ENCODE results near the gene TMEM135.
A peak's percentile ranks its signal among the peaks of the same experiment; 100 is the strongest.
"Not testable (repeated sequence)": the region's sequence is repeated elsewhere in the genome, so short reads cannot be mapped to it uniquely, and the experiment has no call there.

Gene TMEM135

DNA sequence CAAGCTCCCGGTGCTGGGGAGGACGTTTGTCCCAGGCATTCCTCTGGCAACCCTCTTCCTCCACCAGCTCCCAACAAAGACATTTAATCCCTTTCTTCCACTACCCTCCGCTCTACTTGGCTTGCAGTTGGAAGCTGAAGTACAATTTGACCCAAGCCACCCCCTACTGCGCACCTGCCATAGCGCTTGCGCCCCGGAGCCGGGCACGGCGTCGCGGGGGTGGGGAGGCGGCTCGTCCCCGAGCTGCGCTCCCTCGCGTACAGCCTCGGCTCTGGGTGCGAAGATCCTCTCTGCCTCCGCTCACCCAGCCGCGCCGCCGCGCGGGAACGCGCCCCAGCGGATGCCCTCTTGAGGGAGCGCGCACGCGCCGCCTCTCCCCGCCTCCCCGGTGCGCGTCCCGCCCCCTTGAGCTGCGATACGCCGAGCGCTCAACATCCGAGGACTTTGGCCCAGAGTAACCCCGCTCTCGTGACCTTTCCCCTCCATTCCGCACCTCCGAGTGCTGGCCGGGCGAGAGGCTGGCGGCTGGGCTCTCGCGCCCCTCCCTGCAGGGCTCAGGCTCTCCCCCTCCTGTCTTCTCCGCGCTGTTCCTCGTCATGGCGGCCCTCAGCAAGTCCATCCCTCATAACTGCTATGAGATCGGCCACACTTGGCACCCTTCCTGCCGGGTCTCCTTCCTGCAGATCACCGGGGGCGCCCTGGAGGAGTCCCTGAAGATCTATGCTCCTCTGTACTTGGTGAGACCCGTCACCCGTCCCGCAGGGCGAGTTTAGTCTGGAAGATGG is at the start of gene TMEM135:
Gene TMEM135, plus strand, starts transcription at position 485 of the 785 bp plus-strand sequence. Its CDS starts 112 bp downstream, at position 597.
- DNase-seq (ENCODE audit: low spot score) = peak; percentile 93

DNA sequence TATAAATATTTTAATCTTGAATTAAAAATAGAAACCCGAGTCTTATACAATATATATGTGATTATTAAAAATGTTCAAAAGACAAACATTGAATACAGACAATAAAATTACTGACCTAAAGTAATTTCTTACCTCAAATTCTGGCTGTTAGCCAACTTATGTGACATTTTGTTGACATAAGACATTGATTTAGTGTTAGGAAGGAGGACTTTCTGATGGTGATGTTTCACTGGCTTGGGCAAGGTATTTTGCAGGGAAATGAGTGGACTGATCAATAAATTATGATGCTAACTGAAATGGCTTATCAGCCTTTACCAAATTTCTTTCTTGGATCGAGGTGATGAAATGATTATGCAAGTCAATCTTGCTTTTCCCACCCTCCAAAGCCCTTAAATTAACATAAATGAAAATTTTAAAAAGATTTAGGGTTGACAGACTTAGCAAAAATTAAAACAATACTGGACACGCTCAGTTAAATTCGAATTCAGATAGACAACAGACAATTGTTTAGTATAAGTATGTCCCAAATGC is 49.3 kb upstream of the TMEM135 start:
- DNase-seq (ENCODE audit: low spot score) = no peak

DNA sequence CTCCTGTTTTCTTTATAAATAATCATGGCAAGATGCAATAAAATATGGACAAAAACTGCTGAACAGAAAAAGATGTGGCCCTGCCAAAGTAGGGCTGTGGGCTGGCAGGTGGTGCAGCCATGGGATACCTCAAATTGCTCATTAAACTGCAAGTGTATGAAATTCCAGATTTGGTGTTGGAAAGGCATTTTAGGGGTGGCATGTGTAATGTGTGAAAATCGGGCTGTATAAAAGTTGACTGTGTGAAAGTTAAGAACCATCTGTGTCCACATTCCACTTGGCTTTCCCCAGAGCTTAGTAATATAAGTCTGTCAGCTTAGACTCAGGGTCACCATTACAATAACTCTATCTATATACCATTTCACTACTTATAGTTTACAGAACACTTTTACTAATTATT is 47.7 kb upstream of the TMEM135 start:
- DNase-seq (ENCODE audit: low spot score) = no peak

DNA sequence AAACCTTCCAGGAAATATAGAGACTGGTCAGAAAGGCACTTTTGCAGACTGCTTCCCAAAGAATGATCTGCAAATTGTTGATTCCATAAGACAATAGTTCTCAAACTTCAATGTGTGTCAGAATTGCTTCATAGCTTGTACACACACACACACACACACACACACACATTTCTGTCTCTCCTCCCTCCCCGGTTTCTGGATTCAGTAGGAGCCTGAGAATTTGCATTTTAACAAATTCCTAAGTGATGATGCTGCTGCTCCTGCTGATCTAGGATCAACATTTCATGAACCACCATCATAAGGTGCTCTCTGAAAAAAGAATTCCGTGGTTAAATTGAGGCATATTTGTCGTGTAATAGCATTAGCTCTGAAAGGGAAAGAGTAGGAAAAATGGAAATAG is 47.2 kb upstream of the TMEM135 start:
- DNase-seq (ENCODE audit: low spot score) = no peak

DNA sequence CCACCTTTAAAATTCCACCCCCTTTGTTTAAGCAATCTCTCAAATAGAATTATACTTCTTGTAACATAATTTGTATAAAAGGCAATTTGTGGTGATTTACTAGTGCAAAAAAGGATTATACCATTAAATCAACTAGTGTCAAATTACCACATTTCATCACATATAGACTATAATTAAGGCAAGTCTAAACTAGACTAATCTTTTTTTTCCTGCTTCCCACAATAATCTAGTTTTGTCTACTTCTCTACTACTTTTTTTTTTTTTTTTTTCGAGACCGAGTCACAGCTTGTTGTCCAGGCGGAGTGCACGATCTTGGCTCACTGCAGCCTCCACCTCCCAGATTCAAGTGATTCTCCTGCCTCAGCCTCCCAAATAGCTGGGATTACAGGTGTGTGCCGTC is 46.4 kb upstream of the TMEM135 start:
- DNase-seq (ENCODE audit: low spot score) = no peak

DNA sequence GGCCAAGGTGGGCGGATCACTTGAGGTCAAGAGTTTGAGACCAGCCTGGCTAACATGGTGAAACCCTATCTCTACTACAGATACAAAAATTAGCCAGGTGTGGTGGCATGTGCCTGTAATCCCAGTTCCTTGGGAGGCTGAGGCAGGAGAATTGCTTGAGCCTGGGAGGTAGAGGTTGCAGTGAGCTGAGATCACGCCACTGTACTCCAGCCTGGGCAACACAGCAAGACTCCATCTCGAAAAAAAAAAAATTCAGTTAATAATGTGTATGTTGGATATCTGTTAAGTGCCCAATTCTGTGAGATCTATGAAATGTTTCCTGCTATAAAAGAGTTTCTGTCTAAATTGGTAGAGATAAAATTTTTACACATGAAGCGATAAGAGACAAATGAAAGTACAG is 45.4 kb upstream of the TMEM135 start:
- DNase-seq (ENCODE audit: low spot score) = not testable (repeated sequence)

DNA sequence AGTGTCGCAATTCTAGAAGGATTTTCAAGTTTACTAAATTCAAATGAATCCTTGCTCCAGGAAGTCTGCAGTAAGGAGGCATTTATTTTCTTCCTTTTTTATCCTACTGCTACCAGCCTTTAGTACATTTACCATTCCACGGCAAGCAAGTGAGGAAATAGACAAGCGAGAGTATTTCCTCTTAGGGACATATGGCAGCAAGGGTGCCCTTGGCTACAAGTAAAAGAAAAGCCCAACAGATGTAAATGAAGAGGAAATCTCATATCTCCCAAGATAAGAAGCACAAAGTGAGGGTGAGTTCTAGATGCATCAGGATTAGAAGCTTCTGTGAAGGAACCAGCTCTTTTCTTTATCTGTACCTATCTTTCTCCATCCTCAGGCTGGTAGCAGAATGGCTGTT is 44.7 kb upstream of the TMEM135 start:
- no peak for DNase-seq (ENCODE audit: low spot score)

DNA sequence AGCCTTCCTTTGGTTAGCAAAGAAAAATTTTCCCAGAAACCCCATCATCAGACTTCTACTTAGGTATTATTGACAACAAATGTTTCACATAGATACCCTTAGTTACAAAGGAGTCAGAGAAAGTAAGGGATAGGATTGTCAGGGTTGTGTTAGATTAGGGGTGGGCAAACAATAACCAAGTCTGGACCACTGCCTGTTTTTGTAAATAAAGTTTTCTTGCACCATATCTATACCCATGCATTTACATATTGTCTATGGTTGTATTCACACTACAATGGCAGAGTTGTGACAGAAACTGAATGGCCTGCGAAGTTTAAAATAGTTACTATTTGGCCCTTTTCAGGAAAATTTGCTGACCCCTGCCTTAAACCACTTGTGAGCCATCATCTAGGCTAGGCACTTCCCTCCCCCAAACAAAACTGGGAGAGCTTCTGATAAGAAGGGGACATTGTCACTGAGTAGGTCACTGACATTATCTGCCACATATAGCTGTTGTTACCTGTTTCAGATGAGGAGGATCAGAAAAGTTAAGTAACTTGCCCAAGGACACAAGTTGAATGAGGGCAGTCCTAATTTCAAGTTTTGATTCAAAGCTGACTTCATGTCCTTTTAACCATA is 40.7 kb upstream of the TMEM135 start:
- DNase-seq (ENCODE audit: low spot score) = no peak

DNA sequence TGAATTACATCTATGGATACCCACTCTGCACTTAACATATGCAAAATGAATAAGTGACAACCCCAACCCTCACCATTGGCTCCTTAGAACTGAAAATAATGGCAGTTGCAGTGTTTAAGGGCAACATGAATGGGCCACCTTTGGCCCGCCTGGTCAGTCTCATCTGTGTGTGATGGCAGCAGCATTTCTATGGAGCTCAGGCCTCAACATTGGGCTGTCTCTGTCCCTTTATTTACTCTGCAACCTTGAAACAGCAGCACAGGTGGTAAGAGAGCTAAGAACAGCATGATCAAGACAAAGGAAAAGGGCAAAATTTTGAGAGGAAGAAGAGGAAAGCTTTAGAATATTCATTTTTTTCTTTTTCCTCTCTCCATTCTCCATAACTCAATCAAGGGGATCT is 38.3 kb upstream of the TMEM135 start:
- no peak for DNase-seq (ENCODE audit: low spot score)

DNA sequence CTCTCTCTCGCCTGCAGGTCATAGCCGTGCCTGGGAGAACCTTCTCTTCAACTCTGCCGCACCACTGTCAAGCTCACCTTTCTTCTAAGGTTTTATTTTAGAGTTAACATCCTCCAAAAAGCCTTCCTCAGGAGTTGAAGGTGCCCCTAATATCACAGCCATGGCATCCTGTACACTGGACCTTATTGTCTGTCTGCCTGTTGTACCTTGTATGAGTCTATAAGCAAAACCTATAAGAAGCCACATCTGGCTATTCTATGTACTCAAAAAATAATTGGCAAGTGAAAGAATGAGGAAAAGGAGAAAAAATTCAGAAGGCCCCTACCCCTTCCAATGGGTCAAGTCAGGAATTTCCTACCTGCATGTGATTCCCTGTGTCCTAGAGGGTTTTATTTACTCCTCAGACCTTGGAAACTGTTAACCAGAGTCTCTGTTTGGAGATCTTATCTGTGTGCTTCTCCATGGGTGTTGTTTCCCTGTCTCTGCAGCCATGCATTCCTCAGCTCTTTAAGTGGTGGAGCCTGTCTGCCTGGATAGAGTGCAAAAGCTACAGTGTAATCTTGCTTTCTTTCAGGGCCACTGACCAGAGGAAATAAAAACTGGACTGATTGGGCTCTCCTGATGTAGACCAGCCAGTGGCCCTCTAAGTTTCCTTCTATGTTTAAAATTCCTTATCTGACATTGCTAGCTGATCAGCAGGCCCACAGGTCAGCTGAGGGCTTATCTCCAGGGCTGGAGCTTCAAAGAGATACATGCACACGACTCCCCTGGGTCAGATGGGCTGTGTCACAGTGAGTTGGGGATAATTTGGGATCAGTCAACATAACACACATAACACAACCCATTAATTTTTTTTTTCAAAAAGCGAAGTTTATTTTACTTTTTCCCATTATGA is 37.6 kb upstream of the TMEM135 start:
- DNase-seq (ENCODE audit: low spot score) = no peak

DNA sequence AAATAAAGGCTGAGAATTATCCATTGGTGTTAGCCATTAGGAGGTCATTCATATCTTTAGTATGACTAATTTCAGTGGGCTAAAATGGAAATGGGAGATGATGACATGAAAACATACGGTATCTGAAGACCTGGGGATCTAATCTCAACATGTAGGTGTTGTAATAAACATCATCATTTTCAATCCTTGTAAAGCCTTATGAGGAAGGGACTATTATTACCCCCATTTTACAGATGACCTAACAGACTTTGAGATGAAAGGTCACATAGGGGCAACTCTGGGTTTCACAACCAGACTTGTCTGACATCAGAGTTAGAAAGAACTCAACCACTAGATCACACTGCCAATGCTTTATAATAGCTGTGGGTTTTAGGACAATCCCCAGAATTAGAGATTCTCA is 34.8 kb upstream of the TMEM135 start:
- no peak for DNase-seq (ENCODE audit: low spot score)

DNA sequence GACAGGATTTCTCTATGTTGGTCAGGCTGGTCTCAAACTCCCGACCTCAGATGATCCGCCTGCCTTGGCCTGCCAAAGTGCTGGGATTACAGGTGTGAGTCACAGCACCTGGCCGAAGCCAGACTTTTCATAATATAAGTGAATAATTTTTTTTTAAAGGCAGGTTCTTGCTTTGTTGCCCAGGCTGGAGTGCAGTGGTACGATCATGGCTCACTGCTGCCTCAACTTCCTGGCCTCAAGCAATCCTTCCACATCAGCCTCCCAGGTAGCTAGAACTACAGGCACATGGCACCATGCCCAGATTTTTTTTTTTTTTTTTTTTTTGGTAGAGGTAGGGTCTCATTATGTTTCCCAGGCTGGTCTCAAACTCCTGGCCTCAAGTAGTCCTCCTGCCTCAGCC is 33.5 kb upstream of the TMEM135 start:
- DNase-seq (ENCODE audit: low spot score) = not testable (repeated sequence)

DNA sequence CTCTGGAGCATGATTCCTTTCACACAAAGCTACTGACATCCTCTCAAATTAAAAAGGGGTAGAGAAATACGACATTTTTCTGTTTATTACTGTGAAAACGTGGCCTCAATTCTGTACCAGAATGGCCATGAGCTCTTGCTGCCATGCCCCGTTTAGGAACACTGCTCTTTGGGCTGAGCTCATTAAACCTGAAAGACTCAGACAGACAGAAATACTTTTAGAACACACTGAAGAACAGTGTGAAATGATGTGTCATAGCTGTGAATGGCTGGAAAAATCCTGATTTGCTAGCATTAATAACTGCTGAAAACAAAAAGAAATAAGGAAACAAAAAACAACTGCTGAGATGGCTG is 32.2 kb upstream of the TMEM135 start:
- DNase-seq (ENCODE audit: low spot score) = no peak

DNA sequence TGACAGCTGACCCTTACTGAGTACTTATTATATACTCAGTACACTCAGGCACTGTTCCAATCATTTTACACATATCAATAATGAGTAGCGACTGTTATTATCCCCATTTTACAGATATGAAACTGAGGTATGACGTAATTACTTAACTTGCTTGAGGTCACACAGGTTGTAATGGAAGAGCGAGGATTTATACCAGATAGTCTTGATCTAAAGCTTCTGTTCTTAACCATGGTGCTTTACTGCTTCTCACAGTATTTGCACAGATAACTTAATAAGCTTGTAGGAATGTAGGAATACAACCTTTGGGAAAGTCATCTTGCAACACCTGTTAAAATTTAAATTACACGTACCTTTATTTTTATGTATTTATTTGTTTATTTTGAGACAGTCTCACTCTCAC is 31.7 kb upstream of the TMEM135 start:
- DNase-seq (ENCODE audit: low spot score) = no peak

DNA sequence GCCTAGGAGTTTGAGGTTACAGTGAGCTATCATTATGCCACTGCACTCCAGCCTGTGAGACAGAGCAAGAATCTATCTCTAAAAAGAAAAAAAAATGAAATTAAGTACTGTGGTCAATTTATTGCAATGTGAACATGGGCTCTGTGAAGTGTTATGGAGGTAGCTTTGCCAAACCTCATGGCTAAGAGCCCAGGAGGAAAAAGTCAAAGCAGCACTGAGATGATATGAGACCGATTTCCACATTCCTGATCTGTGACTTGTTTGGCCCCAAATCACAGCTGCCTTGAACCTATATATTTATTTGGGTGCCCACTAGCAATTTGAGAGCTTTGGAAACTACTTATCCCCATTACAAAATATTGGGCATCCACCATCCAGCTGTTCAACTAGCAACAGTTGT is 29.8 kb upstream of the TMEM135 start:
- DNase-seq (ENCODE audit: low spot score) = no peak

DNA sequence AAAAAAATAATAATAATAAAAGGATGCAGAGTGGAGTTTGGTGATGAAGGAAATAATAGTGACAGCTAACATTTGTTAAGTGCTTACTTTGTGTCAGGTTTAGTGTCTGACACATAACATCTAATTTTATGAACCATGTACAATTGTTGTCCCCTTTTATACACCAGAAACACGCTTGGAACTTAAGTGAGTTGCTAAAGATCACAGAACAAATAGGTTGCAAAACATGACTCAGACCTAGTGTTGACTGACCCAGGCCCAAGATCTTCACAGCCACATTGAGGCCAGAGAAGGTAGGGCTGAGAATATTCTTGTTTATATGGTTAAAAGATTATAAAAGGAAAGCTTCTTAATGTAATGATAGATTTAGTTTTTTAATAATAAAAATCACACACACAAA is 25.6 kb upstream of the TMEM135 start:
- no peak for DNase-seq (ENCODE audit: low spot score)

DNA sequence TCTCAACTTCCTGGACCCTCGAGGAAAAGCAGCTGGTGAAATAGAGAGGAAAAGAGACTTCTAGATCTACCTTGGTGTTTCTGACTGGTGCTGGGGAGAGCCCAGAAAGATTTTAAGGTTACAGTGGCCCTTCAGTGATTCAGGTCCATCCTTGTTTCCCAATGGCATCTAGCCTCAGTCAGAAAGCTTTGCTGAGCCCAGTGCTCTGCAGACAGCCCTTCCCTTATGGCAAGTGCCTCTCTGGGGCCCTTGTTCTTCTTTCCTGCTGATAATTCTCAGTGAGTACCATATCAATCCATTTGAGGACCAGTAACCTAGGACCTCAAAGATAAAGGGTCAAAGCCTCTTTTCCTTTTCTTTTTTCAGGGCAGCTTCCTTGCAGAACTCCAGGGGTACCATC is 25.1 kb upstream of the TMEM135 start:
- no peak for DNase-seq (ENCODE audit: low spot score)

DNA sequence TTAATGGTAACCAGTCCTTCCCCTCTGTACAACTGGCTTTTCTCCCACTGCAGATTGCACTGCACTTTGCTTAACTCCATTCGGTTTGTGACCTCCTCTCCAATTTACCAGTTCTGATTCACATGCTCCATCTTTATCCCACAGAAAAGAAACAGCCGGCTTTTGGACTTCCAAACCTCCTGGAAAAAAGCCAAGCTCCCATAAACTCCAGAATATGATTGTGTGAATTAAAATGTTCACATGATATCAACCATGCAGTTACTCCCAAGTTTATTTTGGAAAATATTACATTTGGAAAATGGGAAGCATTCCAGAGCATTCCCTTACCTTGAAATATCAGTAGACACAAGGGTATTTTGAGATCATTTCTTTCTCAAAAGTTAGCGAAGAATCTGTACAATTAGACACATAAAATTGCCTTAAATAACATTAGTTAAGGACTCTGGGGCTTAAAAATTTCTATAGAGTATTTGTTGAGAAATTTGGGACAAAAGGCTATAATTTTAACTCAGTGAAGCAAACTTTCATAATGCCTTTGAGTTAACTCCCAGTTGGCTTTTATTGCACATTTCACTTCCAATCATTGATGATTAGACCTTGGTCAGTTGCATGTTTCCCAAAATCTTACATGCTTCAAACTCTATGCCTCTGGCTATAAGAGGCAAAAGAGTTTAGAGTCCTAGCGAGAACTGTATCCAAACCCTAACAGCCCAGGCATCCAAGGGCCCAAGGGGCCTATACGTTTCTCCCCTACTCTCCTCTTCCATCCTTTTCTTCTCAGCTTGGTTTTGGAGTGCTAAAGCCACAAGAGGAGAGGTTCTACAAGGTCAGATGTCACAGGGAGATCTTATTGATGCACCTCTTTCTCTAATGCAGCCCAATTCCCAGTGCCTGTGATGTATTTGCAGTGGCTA is 23.6 kb upstream of the TMEM135 start:
- DNase-seq (ENCODE audit: low spot score) = no peak

DNA sequence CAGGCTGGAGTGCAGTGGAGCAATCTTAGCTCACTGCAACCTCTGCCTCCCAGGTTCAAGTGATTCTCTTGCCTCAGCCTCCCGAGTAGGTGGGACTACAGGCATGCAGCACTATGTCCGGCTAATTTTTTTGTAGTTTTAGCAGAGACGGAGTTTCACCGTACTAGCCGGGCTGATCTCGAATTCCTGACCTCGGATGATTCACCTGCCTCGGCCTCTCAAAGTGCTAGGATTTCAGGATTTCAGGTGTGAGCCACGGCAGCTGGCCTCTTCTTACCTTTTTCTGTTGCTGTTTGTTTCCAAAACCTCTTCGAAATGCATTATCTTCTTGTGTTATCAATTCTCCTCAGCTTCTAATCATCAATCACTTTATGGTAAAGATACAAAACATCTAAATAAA is 22.1 kb upstream of the TMEM135 start:
- no peak for DNase-seq (ENCODE audit: low spot score)

DNA sequence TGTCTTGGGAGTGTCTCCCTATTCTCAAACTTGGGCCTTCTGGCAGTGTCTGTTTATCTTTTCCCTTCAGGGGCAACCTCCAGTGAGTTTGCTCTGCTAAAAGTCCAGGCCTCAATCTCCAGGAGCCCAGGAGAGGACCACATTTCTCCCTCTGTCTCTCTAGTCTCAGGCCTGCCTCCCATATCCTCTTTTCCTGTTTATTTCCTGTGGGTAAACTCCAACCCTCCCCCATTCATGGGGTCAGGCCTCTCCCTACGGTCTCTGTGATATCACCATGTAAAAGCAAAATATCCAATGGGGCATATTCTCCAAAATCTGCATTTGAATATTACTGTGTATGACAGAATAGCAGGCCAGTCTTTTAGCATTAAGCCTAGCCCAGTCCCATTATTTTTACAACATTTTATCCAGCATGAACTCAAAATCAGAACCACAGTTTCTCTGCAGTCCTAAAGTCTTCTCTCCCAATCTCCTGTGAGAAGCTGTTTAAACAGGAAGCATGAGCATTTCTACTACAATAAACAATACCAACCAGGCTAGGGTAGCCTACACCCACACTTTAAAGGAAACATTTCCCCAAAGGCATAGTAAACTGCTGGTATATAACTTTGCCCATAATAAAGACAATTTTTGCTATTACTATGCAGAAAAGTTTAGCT is 18.0 kb upstream of the TMEM135 start:
- DNase-seq (ENCODE audit: low spot score) = no peak

DNA sequence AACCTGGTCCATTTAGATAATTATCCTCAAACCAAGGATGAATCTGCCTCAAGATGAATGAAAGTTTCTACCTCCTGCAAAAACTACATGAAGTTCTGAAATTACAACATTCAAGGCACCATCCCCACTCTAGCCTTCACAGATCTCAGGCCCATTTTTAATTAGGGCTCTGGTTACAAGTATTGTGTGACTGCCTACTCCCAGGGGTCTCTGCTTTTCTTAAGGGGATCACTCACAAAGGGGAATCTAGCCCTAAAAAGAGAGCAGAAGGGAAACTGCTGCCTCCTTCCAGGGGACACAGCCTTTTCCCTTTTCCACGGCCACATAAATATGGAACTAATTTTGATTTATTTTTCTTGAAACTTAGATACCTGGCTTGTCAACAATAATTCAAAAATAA is 17.4 kb upstream of the TMEM135 start:
- no peak for DNase-seq (ENCODE audit: low spot score)
